IMR-90 (cell line): Measurements from ENCODE around the gene BBS1. TPM values are rescaled to one million over a fixed set of nuclear protein-coding genes. Genes with fewer than 3 reads are reported as not detected.

Experiments
- ATAC-seq: fragments of 200-7000 bp; cut with Tn5 transposase; 2 replicates; pipeline ENCODE4 v1.9.1; 2020; ENCODE audit warnings: low read depth, mild to moderate bottlenecking, moderate library complexity
- BruUV-seq: library from RNA; stranded (reverse); fragments of 400-500 nt; replicated peaks from 2 replicates; lab custom pipeline; 2021; lab: Mats Ljungman, UMichigan
- CTCF ChIA-PET: fragments of 300-600 bp; formaldehyde crosslinking; extraction: SDS; loops from one replicate; lab custom pipeline; 2021; ENCODE audit warnings: antibody characterized with exemption; lab: Yijun Ruan, JAX
- POLR2A ChIA-PET: fragments of 300-600 bp; sonication (Branson Sonifier 250); formaldehyde crosslinking; loops from one replicate; lab custom pipeline; 2022; ENCODE audit warnings: antibody characterized with exemption; ENCODE audit not compliant: unreplicated experiment; lab: Charles Lee
- DNase-seq: peaks from one replicate; pipeline ENCODE4 v3.0.0; 2013
- H2AFZ ChIP-seq: replicated peaks from 2 replicates; pipeline ENCODE3; 2013; ENCODE audit warnings: low read length, mild to moderate bottlenecking; ENCODE audit not compliant: poor library complexity
- H2AK5ac ChIP-seq: 2 replicates; pipeline ENCODE4 v1.6.1; 2013; ENCODE audit warnings: low read depth, low read length, inconsistent platforms
- H2AK9ac ChIP-seq: replicated peaks from 2 replicates; pipeline ENCODE3; 2013; ENCODE audit warnings: mild to moderate bottlenecking, low read depth, low read length, moderate library complexity; ENCODE audit not compliant: poor library complexity
- H2BK120ac ChIP-seq: 2 replicates; pipeline ENCODE4 v1.6.1; 2013; ENCODE audit warnings: low read depth, low read length, inconsistent platforms
- H2BK15ac ChIP-seq: 3 replicates; pipeline ENCODE4 v1.6.1; 2013; ENCODE audit warnings: low read depth, low read length, inconsistent platforms
- H2BK20ac ChIP-seq: 2 replicates; pipeline ENCODE4 v1.6.1; 2013; ENCODE audit warnings: low read depth, mild to moderate bottlenecking, inconsistent platforms, low read length, moderate library complexity
- H2BK5ac ChIP-seq: 2 replicates; pipeline ENCODE4 v1.6.1; 2013; ENCODE audit warnings: mild to moderate bottlenecking, low read depth, low read length, inconsistent platforms; ENCODE audit not compliant: poor library complexity, severe bottlenecking
- H3K14ac ChIP-seq: replicated peaks from 2 replicates; pipeline ENCODE4 v1.6.1; 2013; ENCODE audit warnings: low read depth, low read length, inconsistent platforms
- H3K18ac ChIP-seq: 2 replicates; pipeline ENCODE4 v1.6.1; 2013; ENCODE audit warnings: low read depth, low read length, control low read depth
- H3K23ac ChIP-seq: 2 replicates; pipeline ENCODE4 v1.6.1; 2013; ENCODE audit warnings: low read depth, low read length, inconsistent platforms
- H3K27ac ChIP-seq: 2 replicates; pipeline ENCODE4 v1.5.1; 2013; ENCODE audit warnings: mild to moderate bottlenecking, control low read depth, low read length; ENCODE audit not compliant: insufficient read depth
- H3K27me3 ChIP-seq: 2 replicates; pipeline ENCODE4 v1.6.1; 2013; ENCODE audit warnings: low read length; ENCODE audit not compliant: control insufficient read depth, insufficient read depth
- H3K36me3 ChIP-seq: 2 replicates; pipeline ENCODE4 v1.6.1; 2013; ENCODE audit warnings: low read length, mixed read lengths; ENCODE audit not compliant: control insufficient read depth, insufficient read depth
- H3K4ac ChIP-seq: 2 replicates; pipeline ENCODE4 v1.6.1; 2013; ENCODE audit warnings: low read depth, low read length, inconsistent platforms
- H3K4me1 ChIP-seq: 2 replicates; pipeline ENCODE4 v1.6.1; 2013; ENCODE audit warnings: low read length, mixed read lengths; ENCODE audit not compliant: control insufficient read depth, insufficient read depth
- H3K4me2 ChIP-seq: 2 replicates; pipeline ENCODE4 v1.6.1; 2013; ENCODE audit warnings: low read depth, mild to moderate bottlenecking, control low read depth, low read length, moderate library complexity
- H3K4me3 ChIP-seq: 2 replicates; pipeline ENCODE4 v1.5.1; 2013; ENCODE audit warnings: low read depth, mild to moderate bottlenecking, control low read depth, low read length, moderate library complexity; ENCODE audit not compliant: insufficient read depth
- H3K56ac ChIP-seq: 2 replicates; pipeline ENCODE4 v1.6.1; 2013; ENCODE audit warnings: low read length, inconsistent platforms; ENCODE audit not compliant: insufficient read depth; ENCODE audit errors: extremely low read depth
- H3K79me1 ChIP-seq, 2 experiments: 2 replicates each; pipeline ENCODE4 v1.6.1; 2013; ENCODE audit warnings: low read length in 2 of 2, inconsistent platforms in 1 of 2, low read depth in 1 of 2
- H3K9ac ChIP-seq: 2 replicates; pipeline ENCODE4 v1.6.1; 2013; ENCODE audit warnings: low read depth, low read length, control low read depth
- H3K9me1 ChIP-seq: 2 replicates; pipeline ENCODE4 v1.6.1; 2013; ENCODE audit warnings: low read length, inconsistent platforms; ENCODE audit not compliant: insufficient read depth
- H3K9me3 ChIP-seq: 2 replicates; pipeline ENCODE4 v1.6.1; 2013; ENCODE audit warnings: low read length; ENCODE audit not compliant: control insufficient read depth, insufficient read depth
- H4K20me1 ChIP-seq: 2 replicates; pipeline ENCODE4 v1.6.1; 2013; ENCODE audit warnings: low read length, inconsistent platforms; ENCODE audit not compliant: insufficient read depth
- H4K5ac ChIP-seq: 2 replicates; pipeline ENCODE4 v1.6.1; 2013; ENCODE audit warnings: mild to moderate bottlenecking, low read depth, low read length, control low read depth
- H4K8ac ChIP-seq, 2 experiments: 2 replicates each; pipeline ENCODE4 v1.6.1; 2013; ENCODE audit warnings: low read depth in 2 of 2, low read length in 2 of 2, control low read depth in 1 of 2, inconsistent platforms in 1 of 2
- H4K91ac ChIP-seq: 2 replicates; pipeline ENCODE4 v1.6.1; 2013; ENCODE audit warnings: low read depth, low read length, inconsistent platforms; ENCODE audit not compliant: insufficient read depth
- BHLHE40 ChIP-seq: fragments of 150-350 bp; IDR thresholded peaks from 2 replicates; pipeline ENCODE4 v1.6.1; 2016; ENCODE audit warnings: mild to moderate bottlenecking, low read depth, low read length
- CEBPB ChIP-seq: IDR thresholded peaks from 2 replicates; pipeline ENCODE4 v1.6.1; 2012; ENCODE audit warnings: low read depth, low read length, improper control_type of control experiment
- CHD1 ChIP-seq: IDR thresholded peaks from 2 replicates; pipeline ENCODE4 v1.6.1; 2012; ENCODE audit warnings: low read depth, low read length, improper control_type of control experiment
- FOS ChIP-seq: fragments of 150-350 bp; IDR thresholded peaks from 2 replicates; pipeline ENCODE4 v1.6.1; 2016; ENCODE audit warnings: low read depth, low read length
- MAFK ChIP-seq: IDR thresholded peaks from 2 replicates; pipeline ENCODE4 v1.6.1; 2012; ENCODE audit warnings: low read depth, low read length, improper control_type of control experiment
- MAZ ChIP-seq: IDR thresholded peaks from 2 replicates; pipeline ENCODE4 v1.6.1; 2012; ENCODE audit warnings: low read depth, mild to moderate bottlenecking, low read length, improper control_type of control experiment, moderate library complexity, borderline replicate concordance
- MXI1 ChIP-seq: IDR thresholded peaks from 2 replicates; pipeline ENCODE4 v1.6.1; 2012; ENCODE audit warnings: low read depth, mild to moderate bottlenecking, low read length, moderate library complexity, borderline replicate concordance
- NFE2L2 ChIP-seq: fragments of 150-350 bp; IDR thresholded peaks from 2 replicates; pipeline ENCODE4 v1.6.1; 2016; ENCODE audit warnings: low read depth, mild to moderate bottlenecking, low read length
- POLR2A ChIP-seq: IDR thresholded peaks from 2 replicates; pipeline ENCODE4 v1.6.1; 2012; ENCODE audit warnings: mild to moderate bottlenecking, low read depth, low read length
- RAD21 ChIP-seq: IDR thresholded peaks from 2 replicates; pipeline ENCODE4 v1.6.1; 2012; ENCODE audit warnings: low read length, improper control_type of control experiment
- RCOR1 ChIP-seq: IDR thresholded peaks from 2 replicates; pipeline ENCODE4 v1.6.1; 2012; ENCODE audit warnings: mild to moderate bottlenecking, low read length, improper control_type of control experiment; ENCODE audit not compliant: insufficient replicate concordance
- RFX5 ChIP-seq: IDR thresholded peaks from 2 replicates; pipeline ENCODE4 v1.8.0; 2012; ENCODE audit warnings: low read depth, mild to moderate bottlenecking, low read length, moderate library complexity
- SMC3 ChIP-seq: fragments of 150-350 bp; IDR thresholded peaks from 2 replicates; pipeline ENCODE4 v1.6.1; 2016; ENCODE audit warnings: low read depth, mild to moderate bottlenecking, antibody characterized with exemption, low read length, moderate library complexity
- USF2 ChIP-seq: fragments of 150-350 bp; IDR thresholded peaks from 2 replicates; pipeline ENCODE4 v1.6.1; 2017; ENCODE audit warnings: mild to moderate bottlenecking, antibody characterized with exemption, low read length, low read depth
- WGBS, 2 experiments: methylation state at CpG; one replicate each; pipeline versions ENCODE4 v1.1.5 to v1.1.7; 2013; ENCODE audit warnings: missing lambda C conversion rate in 2 of 2; ENCODE audit not compliant: insufficient read length in 1 of 2; ENCODE audit errors: extremely low coverage in 2 of 2; 5-methylcytosine and 5-hydroxymethylcytosine counted together
- dilution Hi-C: fragments of 300-500 bp; cut with HindIII; formaldehyde crosslinking; loops from one replicate; pipeline ENCODE4 v1.14.3; 2018; ENCODE audit warnings: low sequenced_read_pairs; ENCODE audit not compliant: unreplicated experiment
- in situ Hi-C: fragments of 300-500 bp; cut with MboI; formaldehyde crosslinking; loops from 3 replicates; pipeline ENCODE4 v1.14.3; 2019; ENCODE audit warnings: low sequenced_read_pairs, inconsistent platforms, mixed read lengths
- intact Hi-C: fragments of 100-400 bp; cut with micrococcal nuclease; formaldehyde crosslinking; loops from 2 replicates; pipeline ENCODE4 v1.10.0; 2022
- polyA plus RNA-seq, 3 experiments: library from polyadenylated mRNA; depleted of rRNA; stranded (reverse); fragments of >200 nt; gene quantifications; 2 replicates each; pipeline ENCODE4 v1.2.3, GENCODE V29; 2012; ENCODE audit warnings: low replicate concordance in 1 of 3
- total RNA-seq: library from RNA; depleted of rRNA; stranded (reverse); fragments of >200 nt; gene quantifications from 2 replicates; pipeline ENCODE4 v1.2.3, GENCODE V29; 2012
- TF ChIP-seq, protein P1 (sequence below): conservative IDR thresholded peaks from 2 replicates; pipeline ENCODE4 v1.5.1; 2012; ENCODE audit warnings: mild to moderate bottlenecking, low read depth, low read length, improper control_type of control experiment

Gene BBS1
- total and polyA plus RNA-seq, 2 of the 4 experiments (the other 2 are of a cell fraction): 16.5 to 20.6 TPM

DNA sequence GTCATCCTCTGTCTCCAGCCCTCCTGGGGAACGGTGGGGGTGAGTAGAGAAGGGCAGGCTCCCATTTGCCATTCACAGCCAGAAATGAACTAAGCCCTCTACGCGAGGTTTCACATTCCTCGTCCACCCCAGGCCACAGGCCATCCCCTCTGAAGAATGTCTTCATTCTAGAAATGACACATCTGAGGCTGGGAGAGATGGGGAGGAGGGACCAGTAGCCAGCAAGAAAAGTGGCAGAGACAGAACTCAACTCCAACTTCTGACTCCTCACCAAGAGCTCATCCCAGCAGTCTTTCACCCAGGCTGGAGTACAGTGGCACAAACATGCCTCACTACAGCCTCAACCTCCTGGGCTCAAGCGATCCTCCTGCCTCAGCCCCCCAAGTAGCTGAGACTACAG lies 54.5 kb downstream of the BBS1 start:
- ATAC-seq: no peak
- Histone ChIP-seq H2BK5ac (no peak overlapping the region), H4K5ac (no peak overlapping the region), H3K79me1 (no peaks in the 10 kb centered on the region), H3K56ac (no peak overlapping the region), H2AFZ (no peak overlapping the region), H2BK120ac (no peak overlapping the region), H2AK9ac (peak overlapping the region; percentile 72), H4K8ac (no peak overlapping the region), H2BK15ac (no peak overlapping the region), H3K9ac (no peak overlapping the region), H3K18ac (no peak overlapping the region), H3K27ac (no peak overlapping the region), H3K4me3 (no peak overlapping the region), H3K4me2 (no peak overlapping the region), H3K36me3 (peaks cover 3% of the 10 kb centered on the region; the same call in 1 of the 2 replicates), H4K91ac (no peak overlapping the region), H3K27me3 (peaks cover 4% of the 10 kb centered on the region; the same call in 1 of the 2 replicates), H2BK20ac (no peak overlapping the region), H4K20me1 (no peaks in the 10 kb centered on the region), H3K23ac (no peak overlapping the region), H3K9me3 (no peaks in the 10 kb centered on the region), H3K4me1 (peaks cover 3% of the 10 kb centered on the region; the same call in 1 of the 2 replicates), H2AK5ac (no peak overlapping the region), H3K4ac (no peak overlapping the region), H3K9me1 (peaks cover 4% of the 10 kb centered on the region; the same call in 1 of the 2 replicates), H3K14ac (no peak overlapping the region)
- dilution Hi-C loops (no loop called here), intact Hi-C loops (no loop called here), in situ Hi-C loops (no loop called here)
- DNase-seq: no peak
- 80% methylated on average over 1 of the region's 5 CpGs; no CpG with 5 or more reads in 1 of the 2 experiments for WGBS, 2 experiments
- no peak for TF ChIP-seq RAD21
- no peak for TF ChIP-seq SMC3
- TF ChIP-seq CHD1: no peak
- TF ChIP-seq MAFK: no peak
- TF ChIP-seq NFE2L2: no peak
- TF ChIP-seq USF2: no peak
- TF ChIP-seq, protein P1, sequence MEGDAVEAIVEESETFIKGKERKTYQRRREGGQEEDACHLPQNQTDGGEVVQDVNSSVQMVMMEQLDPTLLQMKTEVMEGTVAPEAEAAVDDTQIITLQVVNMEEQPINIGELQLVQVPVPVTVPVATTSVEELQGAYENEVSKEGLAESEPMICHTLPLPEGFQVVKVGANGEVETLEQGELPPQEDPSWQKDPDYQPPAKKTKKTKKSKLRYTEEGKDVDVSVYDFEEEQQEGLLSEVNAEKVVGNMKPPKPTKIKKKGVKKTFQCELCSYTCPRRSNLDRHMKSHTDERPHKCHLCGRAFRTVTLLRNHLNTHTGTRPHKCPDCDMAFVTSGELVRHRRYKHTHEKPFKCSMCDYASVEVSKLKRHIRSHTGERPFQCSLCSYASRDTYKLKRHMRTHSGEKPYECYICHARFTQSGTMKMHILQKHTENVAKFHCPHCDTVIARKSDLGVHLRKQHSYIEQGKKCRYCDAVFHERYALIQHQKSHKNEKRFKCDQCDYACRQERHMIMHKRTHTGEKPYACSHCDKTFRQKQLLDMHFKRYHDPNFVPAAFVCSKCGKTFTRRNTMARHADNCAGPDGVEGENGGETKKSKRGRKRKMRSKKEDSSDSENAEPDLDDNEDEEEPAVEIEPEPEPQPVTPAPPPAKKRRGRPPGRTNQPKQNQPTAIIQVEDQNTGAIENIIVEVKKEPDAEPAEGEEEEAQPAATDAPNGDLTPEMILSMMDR: no peak
- no peak for TF ChIP-seq RFX5
- TF ChIP-seq MAZ: no peak
- TF ChIP-seq POLR2A: no peak
- TF ChIP-seq BHLHE40: no peak
- no peak for TF ChIP-seq FOS
- no peak for TF ChIP-seq CEBPB
- TF ChIP-seq RCOR1: no peak
- TF ChIP-seq MXI1: no peak
- CTCF ChIA-PET: no interaction called here
- POLR2A ChIA-PET: no interaction called here
- no TSS peak for BruUV-seq
